Activated naive CD4-positive, alpha-beta T cell treated with anti-CD3 and anti-CD28 coated beads, Interleukin-2, amount 50 U/mL, for 24 hours (primary cell): ENCODE measurements around the gene DYNC1H1.

Experiments used
- H3K27ac Mint-ChIP-seq: one replicate; pipeline ENCODE4 v1.8.0; 2021; ENCODE audit warnings: mild to moderate bottlenecking, mixed read lengths
- H3K27me3 Mint-ChIP-seq: one replicate; pipeline ENCODE4 v1.8.0; 2021; ENCODE audit warnings: mixed read lengths
- H3K36me3 Mint-ChIP-seq: one replicate; pipeline ENCODE4 v1.8.0; 2021; ENCODE audit warnings: mixed read lengths
- H3K4me1 Mint-ChIP-seq: one replicate; pipeline ENCODE4 v1.8.0; 2021; ENCODE audit warnings: mixed read lengths
- H3K4me3 Mint-ChIP-seq: one replicate; pipeline ENCODE4 v1.8.0; 2021; ENCODE audit warnings: mild to moderate bottlenecking, mixed read lengths
- H3K9me3 Mint-ChIP-seq: one replicate; pipeline ENCODE4 v1.8.0; 2021; ENCODE audit warnings: mixed read lengths

Gene DYNC1H1

GRCh38 chr14:102020058-102020971 is 55.9 kb downstream of the DYNC1H1 start:
- H3K9me3 Mint-ChIP-seq: no peaks in the 10 kb centered on the region
- H3K27ac Mint-ChIP-seq: peak overlapping the region; percentile 95
- peaks cover 15% of the 10 kb centered on the region for H3K36me3 Mint-ChIP-seq
- H3K4me3 Mint-ChIP-seq: peak overlapping the region; percentile 58
- H3K4me1 Mint-ChIP-seq: peaks cover 19% of the 10 kb centered on the region
- H3K27me3 Mint-ChIP-seq: no peaks in the 10 kb centered on the region

- H3K4me3 Mint-ChIP-seq: no peak overlapping the region
- H3K27me3 Mint-ChIP-seq: no peaks in the 10 kb centered on the region
- H3K36me3 Mint-ChIP-seq: peaks cover 10% of the 10 kb centered on the region
- H3K4me1 Mint-ChIP-seq: no peaks in the 10 kb centered on the region
- peak overlapping the region; percentile 5 for H3K27ac Mint-ChIP-seq
- H3K9me3 Mint-ChIP-seq: no peaks in the 10 kb centered on the region
Observed at GRCh38 chr14:102026934-102027333, 62.6 kb downstream of the DYNC1H1 start.

GRCh38 chr14:102027951-102028350 is 63.6 kb downstream of the DYNC1H1 start:
- H3K4me3 Mint-ChIP-seq: no peak overlapping the region
- peaks cover 10% of the 10 kb centered on the region for H3K36me3 Mint-ChIP-seq
- H3K4me1 Mint-ChIP-seq: no peaks in the 10 kb centered on the region
- H3K9me3 Mint-ChIP-seq: no peaks in the 10 kb centered on the region
- no peak overlapping the region for H3K27ac Mint-ChIP-seq
- no peaks in the 10 kb centered on the region for H3K27me3 Mint-ChIP-seq

GRCh38 chr14:102028733-102029132 is 64.4 kb downstream of the DYNC1H1 start:
- H3K4me3 Mint-ChIP-seq: no peak overlapping the region
- H3K27me3 Mint-ChIP-seq: no peaks in the 10 kb centered on the region
- H3K4me1 Mint-ChIP-seq: no peaks in the 10 kb centered on the region
- peaks cover 13% of the 10 kb centered on the region for H3K36me3 Mint-ChIP-seq
- no peaks in the 10 kb centered on the region for H3K9me3 Mint-ChIP-seq
- peak overlapping the region; percentile 25 for H3K27ac Mint-ChIP-seq

GRCh38 chr14:102029956-102030355 is 65.6 kb downstream of the DYNC1H1 start:
- peaks cover 20% of the 10 kb centered on the region for H3K36me3 Mint-ChIP-seq
- H3K4me3 Mint-ChIP-seq: no peak overlapping the region
- no peaks in the 10 kb centered on the region for H3K4me1 Mint-ChIP-seq
- no peak overlapping the region for H3K27ac Mint-ChIP-seq
- no peaks in the 10 kb centered on the region for H3K27me3 Mint-ChIP-seq
- no peaks in the 10 kb centered on the region for H3K9me3 Mint-ChIP-seq

GRCh38 chr14:102033241-102033640 is 68.9 kb downstream of the DYNC1H1 start:
- H3K4me3 Mint-ChIP-seq: no peak overlapping the region
- no peaks in the 10 kb centered on the region for H3K4me1 Mint-ChIP-seq
- H3K36me3 Mint-ChIP-seq: peaks cover 14% of the 10 kb centered on the region
- H3K27me3 Mint-ChIP-seq: no peaks in the 10 kb centered on the region
- H3K9me3 Mint-ChIP-seq: no peaks in the 10 kb centered on the region
- H3K27ac Mint-ChIP-seq: no peak overlapping the region

- Mint-ChIP-seq H3K27ac (no peak overlapping the region), H3K36me3 (peaks cover 14% of the 10 kb centered on the region), H3K4me3 (no peak overlapping the region), H3K4me1 (no peaks in the 10 kb centered on the region), H3K9me3 (no peaks in the 10 kb centered on the region), H3K27me3 (no peaks in the 10 kb centered on the region)
Observed at GRCh38 chr14:102034301-102034700, 69.9 kb downstream of the DYNC1H1 start.

- Mint-ChIP-seq H3K27me3 (no peaks in the 10 kb centered on the region), H3K36me3 (peaks cover 14% of the 10 kb centered on the region)
Observed at GRCh38 chr14:102035914-102036313, 71.5 kb downstream of the DYNC1H1 start.

GRCh38 chr14:102037686-102038085 is 73.3 kb downstream of the DYNC1H1 start:
- H3K27me3 Mint-ChIP-seq: no peaks in the 10 kb centered on the region
- no peak overlapping the region for H3K27ac Mint-ChIP-seq
- peaks cover 14% of the 10 kb centered on the region for H3K36me3 Mint-ChIP-seq
- H3K9me3 Mint-ChIP-seq: no peaks in the 10 kb centered on the region
- H3K4me1 Mint-ChIP-seq: no peaks in the 10 kb centered on the region
- no peak overlapping the region for H3K4me3 Mint-ChIP-seq

More at GRCh38 chr14:102035914-102036313, 71.5 kb downstream of the DYNC1H1 start:
- H3K27ac Mint-ChIP-seq: no peak overlapping the region
- H3K9me3 Mint-ChIP-seq: no peaks in the 10 kb centered on the region
- no peak overlapping the region for H3K4me3 Mint-ChIP-seq
- H3K4me1 Mint-ChIP-seq: no peaks in the 10 kb centered on the region

- H3K27me3 Mint-ChIP-seq: no peaks in the 10 kb centered on the region
- no peaks in the 10 kb centered on the region for H3K4me1 Mint-ChIP-seq
- peaks cover 5% of the 10 kb centered on the region for H3K36me3 Mint-ChIP-seq
- H3K4me3 Mint-ChIP-seq: no peak overlapping the region
- no peak overlapping the region for H3K27ac Mint-ChIP-seq
- H3K9me3 Mint-ChIP-seq: no peaks in the 10 kb centered on the region
Observed at GRCh38 chr14:102039157-102039556, 74.8 kb downstream of the DYNC1H1 start.

GRCh38 chr14:102040153-102040552 is 75.8 kb downstream of the DYNC1H1 start:
- no peak overlapping the region for H3K27ac Mint-ChIP-seq
- no peaks in the 10 kb centered on the region for H3K27me3 Mint-ChIP-seq
- H3K4me3 Mint-ChIP-seq: no peak overlapping the region
- peaks cover 1% of the 10 kb centered on the region for H3K36me3 Mint-ChIP-seq
- H3K4me1 Mint-ChIP-seq: no peaks in the 10 kb centered on the region
- no peaks in the 10 kb centered on the region for H3K9me3 Mint-ChIP-seq

GRCh38 chr14:102042699-102043098 is 78.3 kb downstream of the DYNC1H1 start:
- Mint-ChIP-seq H3K4me3 (no peak overlapping the region), H3K27ac (no peak overlapping the region), H3K9me3 (no peaks in the 10 kb centered on the region), H3K27me3 (no peaks in the 10 kb centered on the region), H3K4me1 (no peaks in the 10 kb centered on the region), H3K36me3 (peaks cover 4% of the 10 kb centered on the region)

GRCh38 chr14:102043251-102044025 is 79.1 kb downstream of the DYNC1H1 start:
- Mint-ChIP-seq H3K4me1 (no peaks in the 10 kb centered on the region), H3K36me3 (peaks cover 6% of the 10 kb centered on the region), H3K4me3 (no peak overlapping the region), H3K27me3 (no peaks in the 10 kb centered on the region), H3K9me3 (no peaks in the 10 kb centered on the region), H3K27ac (no peak overlapping the region)

GRCh38 chr14:102044566-102044965 is 80.2 kb downstream of the DYNC1H1 start:
- H3K4me3 Mint-ChIP-seq: no peak overlapping the region
- no peaks in the 10 kb centered on the region for H3K9me3 Mint-ChIP-seq
- H3K27me3 Mint-ChIP-seq: no peaks in the 10 kb centered on the region
- H3K4me1 Mint-ChIP-seq: no peaks in the 10 kb centered on the region
- peaks cover 10% of the 10 kb centered on the region for H3K36me3 Mint-ChIP-seq
- H3K27ac Mint-ChIP-seq: no peak overlapping the region

- Mint-ChIP-seq H3K27me3 (no peaks in the 10 kb centered on the region), H3K27ac (no peak overlapping the region), H3K4me1 (no peaks in the 10 kb centered on the region), H3K4me3 (no peak overlapping the region), H3K9me3 (no peaks in the 10 kb centered on the region), H3K36me3 (peaks cover 13% of the 10 kb centered on the region)
Observed at GRCh38 chr14:102046337-102047278, 82.2 kb downstream of the DYNC1H1 start.
